GM18507 (cell line): ENCODE measurements around the gene NAB1.
A peak's percentile ranks its signal among the peaks of the same experiment; 100 is the strongest.

Experiments used
- DNase-seq: peaks from one replicate; pipeline ENCODE4 v3.0.0; 2011; ENCODE audit warnings: low read depth; ENCODE audit not compliant: insufficient read length; ENCODE audit errors: extremely low spot score
- FAIRE-seq: peaks from 2 replicates; lab custom pipeline; 2011; peaks lifted over from hg19 to GRCh38; lab: Jason Lieb, UNC

NAB1 gene

GRCh38 chr2:190635781-190636180 lies 13.1 kb upstream of the NAB1 start:
- DNase-seq = no peak
- no peak for FAIRE-seq

- DNase-seq (no peak), FAIRE-seq (no peak)
Measured at GRCh38 chr2:190636361-190636760, 12.5 kb upstream of the NAB1 start.

- FAIRE-seq (no peak), DNase-seq (no peak)
Measured at GRCh38 chr2:190637281-190637734, 11.6 kb upstream of the NAB1 start.

GRCh38 chr2:190637903-190638618 lies 10.8 kb upstream of the NAB1 start:
- DNase-seq (no peak), FAIRE-seq (no peak)

- FAIRE-seq (no peak), DNase-seq (no peak)
Measured at GRCh38 chr2:190640117-190640516, 8.8 kb upstream of the NAB1 start.

- FAIRE-seq (no peak), DNase-seq (no peak)
Measured at GRCh38 chr2:190641469-190641868, 7.4 kb upstream of the NAB1 start.

GRCh38 chr2:190646780-190647522 lies 1.9 kb upstream of the NAB1 start:
- FAIRE-seq (no peak), DNase-seq (no peak)

GRCh38 chr2:190648289-190649034 lies 421 bp upstream of the NAB1 start:
- FAIRE-seq = peak; percentile 65

GRCh38 chr2:190649798-190650390 lies 1.0 kb downstream of the NAB1 start:
- DNase-seq (no peak), FAIRE-seq (peak; percentile 75)

More at GRCh38 chr2:190648289-190649034, 421 bp upstream of the NAB1 start:
- peak; percentile 76 for DNase-seq

- no peak for FAIRE-seq
- no peak for DNase-seq
Measured at GRCh38 chr2:190651413-190651812, 2.5 kb downstream of the NAB1 start.

GRCh38 chr2:190653231-190653630 lies 4.3 kb downstream of the NAB1 start:
- no peak for FAIRE-seq

GRCh38 chr2:190653931-190654330 lies 5.0 kb downstream of the NAB1 start:
- peak; percentile 15 for FAIRE-seq
- DNase-seq = no peak

More at GRCh38 chr2:190653231-190653630, 4.3 kb downstream of the NAB1 start:
- no peak for DNase-seq

GRCh38 chr2:190655113-190655512 lies 6.2 kb downstream of the NAB1 start:
- FAIRE-seq (no peak), DNase-seq (no peak)

GRCh38 chr2:190655570-190655969 lies 6.7 kb downstream of the NAB1 start:
- no peak for FAIRE-seq
- no peak for DNase-seq

- no peak for DNase-seq
- FAIRE-seq = peak; percentile 29
Measured at GRCh38 chr2:190656301-190656700, 7.4 kb downstream of the NAB1 start.

- FAIRE-seq = no peak
- DNase-seq = no peak
Measured at GRCh38 chr2:190657474-190658255, 8.8 kb downstream of the NAB1 start.

- no peak for FAIRE-seq
Measured at GRCh38 chr2:190659553-190659952, 10.7 kb downstream of the NAB1 start.

GRCh38 chr2:190662754-190663153 lies 13.9 kb downstream of the NAB1 start:
- FAIRE-seq = peak; percentile 9
- no peak for DNase-seq

More at GRCh38 chr2:190659553-190659952, 10.7 kb downstream of the NAB1 start:
- DNase-seq = no peak

GRCh38 chr2:190663348-190663747 lies 14.5 kb downstream of the NAB1 start:
- FAIRE-seq = no peak
- no peak for DNase-seq
